HT-29 (cell line): ENCODE measurements around the gene NLRC3. TPM values are rescaled to one million over a fixed set of nuclear protein-coding genes. Genes with fewer than 3 reads are reported as not detected.

Experiments used
- total RNA-seq: library from RNA; depleted of rRNA; stranded (reverse); fragments of >200 nt; shearing (Covaris generic); gene quantifications from 2 replicates; pipeline ENCODE4 v1.2.3, GENCODE V29; 2014; rRNA removed

NLRC3 gene
- total RNA-seq, 1 experiment from 2014 or later = not detected

Other genes starting within 250 kb of the NLRC3 start
- not detected in 2 replicates for gene OR2C1, start 221.5 kb downstream of the NLRC3 start, total RNA-seq
- gene ZSCAN32, start 176.4 kb downstream of the NLRC3 start, total RNA-seq = 9.0 and 9.8 TPM in 2 replicates
- gene ZNF174, start 176.2 kb downstream of the NLRC3 start, total RNA-seq = 6.6 and 13.9 TPM in 2 replicates
- gene ZNF597, start 133.9 kb downstream of the NLRC3 start, total RNA-seq = 0.76 and 1.2 TPM in 2 replicates
- gene NAA60, start 133.7 kb downstream of the NLRC3 start, total RNA-seq = 19.4 and 20.3 TPM in 2 replicates
- gene C16orf90, start 81.9 kb downstream of the NLRC3 start, total RNA-seq = not detected in 2 replicates
- gene CLUAP1, start 76.4 kb downstream of the NLRC3 start, total RNA-seq = 1.1 and 2.1 TPM in 2 replicates
- 6.1 and 6.4 TPM in 2 replicates for gene SLX4, start 34.2 kb upstream of the NLRC3 start, total RNA-seq
- 27.1 and 46.6 TPM in 2 replicates for gene DNASE1, start 77.3 kb upstream of the NLRC3 start, total RNA-seq
- gene TRAP1, start 140.1 kb upstream of the NLRC3 start, total RNA-seq = 553 and 632 TPM in 2 replicates